SK-N-SH (cell line): ENCODE results near the gene CARD19. TPM values are rescaled to one million over a fixed set of nuclear protein-coding genes. Genes with fewer than 3 reads are reported as not detected.

Source experiments
- CTCF ChIA-PET: fragments of 300-600, 350-600 bp; formaldehyde crosslinking; extraction: SDS; loops from one replicate; lab custom pipeline; 2021; lab: Yijun Ruan, JAX
- POLR2A ChIA-PET: fragments of 350-600 bp; sonication (Branson Sonifier 250); formaldehyde crosslinking; extraction: SDS; loops from one replicate; lab custom pipeline; 2020; ENCODE audit warnings: antibody characterized with exemption, inconsistent platforms; lab: Yijun Ruan, JAX
- DNase-seq: peaks from one replicate; pipeline ENCODE4 v3.0.0; 2012
- H2AFZ ChIP-seq: fragments of 200-600 bp; sonication (generic); 2 replicates; pipeline ENCODE4 v1.8.1; 2016; ENCODE audit warnings: antibody characterized with exemption, mild to moderate bottlenecking, low read depth
- H3F3A ChIP-seq: fragments of 200-600 bp; sonication (generic); replicated peaks from 2 replicates; pipeline ENCODE3; 2016; ENCODE audit warnings: antibody characterized with exemption, mild to moderate bottlenecking; ENCODE audit not compliant: insufficient read depth
- H3K27ac ChIP-seq, 2 experiments: fragments of 200-500 bp in 1 of 2; fragments of 200-600 bp in 1 of 2; sonication (Bioruptor generic) in 1 of 2; sonication (generic), shearing (Covaris generic) in 1 of 2; 2 replicates each; pipeline versions ENCODE4 v1.5.1 to v1.6.1; 2014 to 2016; ENCODE audit warnings: low read depth in 2 of 2, inconsistent platforms in 1 of 2, low read length in 1 of 2, mild to moderate bottlenecking in 1 of 2, mixed read lengths in 1 of 2
- H3K27me3 ChIP-seq: fragments of 200-600 bp; sonication (generic), shearing (Covaris generic); 2 replicates; pipeline ENCODE4 v1.6.1; 2016; ENCODE audit warnings: mixed run types; ENCODE audit not compliant: insufficient read depth
- H3K36me3 ChIP-seq, 2 experiments: fragments of 200-500 bp in 1 of 2; fragments of 200-600 bp in 1 of 2; sonication (Bioruptor generic) in 1 of 2; sonication (generic) in 1 of 2; replicated peaks in 1 of 2; 2 replicates each; pipeline versions ENCODE3 to v1.5.1; 2014 to 2016; ENCODE audit warnings: low read length in 1 of 2, mild to moderate bottlenecking in 1 of 2; ENCODE audit not compliant: insufficient read depth in 2 of 2, control insufficient read depth in 1 of 2
- H3K4me1 ChIP-seq, 2 experiments: fragments of 200-500 bp in 1 of 2; fragments of 200-600 bp in 1 of 2; sonication (Bioruptor generic) in 1 of 2; sonication (generic), shearing (Covaris generic) in 1 of 2; 2 replicates each; pipeline versions ENCODE4 v1.5.1 to v1.6.1; 2014 to 2016; ENCODE audit warnings: low read depth in 1 of 2, low read length in 1 of 2, mixed run types in 1 of 2; ENCODE audit not compliant: insufficient read depth in 2 of 2, control insufficient read depth in 1 of 2
- H3K4me2 ChIP-seq: fragments of 200-600 bp; sonication (generic), shearing (Covaris generic); 2 replicates; pipeline ENCODE4 v1.6.1; 2017; ENCODE audit warnings: mixed run types
- H3K4me3 ChIP-seq, 2 experiments: fragments of 200-500 bp in 1 of 2; fragments of 200-600 bp in 1 of 2; sonication (Bioruptor generic) in 1 of 2; sonication (generic), shearing (Covaris generic) in 1 of 2; 2 replicates each; pipeline versions ENCODE4 v1.5.1 to v1.8.1; 2014 to 2016; ENCODE audit warnings: low read depth in 2 of 2, inconsistent platforms in 1 of 2, low read length in 1 of 2, mild to moderate bottlenecking in 1 of 2, mixed read lengths in 1 of 2, moderate library complexity in 1 of 2
- H3K79me2 ChIP-seq: fragments of 200-600 bp; sonication (generic); 2 replicates; pipeline ENCODE4 v1.8.1; 2017; ENCODE audit warnings: mild to moderate bottlenecking; ENCODE audit not compliant: insufficient read depth
- H3K9ac ChIP-seq: fragments of 200-600 bp; sonication (generic); 2 replicates; pipeline ENCODE4 v1.6.1; 2017; ENCODE audit warnings: mixed run types
- H3K9me2 ChIP-seq: fragments of 200-600 bp; sonication (generic); 2 replicates; pipeline ENCODE4 v1.6.1; 2017; ENCODE audit warnings: mixed run types
- H3K9me3 ChIP-seq: fragments of 200-600 bp; sonication (generic); 2 replicates; pipeline ENCODE4 v1.6.1; 2017; ENCODE audit warnings: mixed run types, mild to moderate bottlenecking, moderate library complexity
- H4K20me1 ChIP-seq: fragments of 200-600 bp; sonication (generic); 2 replicates; pipeline ENCODE4 v1.6.1; 2017; ENCODE audit warnings: mild to moderate bottlenecking, mixed run types; ENCODE audit not compliant: insufficient read depth
- ELF1 ChIP-seq: IDR thresholded peaks from 2 replicates; pipeline ENCODE4 v1.4.0; 2012
- FOSL2 ChIP-seq: IDR thresholded peaks from 2 replicates; pipeline ENCODE4 v1.4.0; 2012; ENCODE audit warnings: low read depth, mild to moderate bottlenecking, moderate library complexity, borderline replicate concordance
- FOXJ3 ChIP-seq: sonication (generic); formaldehyde crosslinking; IDR thresholded peaks from 2 replicates; pipeline ENCODE4 v1.5.1; 2020; ENCODE audit warnings: mild to moderate bottlenecking, missing genetic modification reagents
- FOXM1 ChIP-seq: IDR thresholded peaks from 2 replicates; pipeline ENCODE4 v1.4.0; 2012; ENCODE audit warnings: low read depth, mild to moderate bottlenecking
- GABPA ChIP-seq: IDR thresholded peaks from 2 replicates; pipeline ENCODE4 v1.4.0; 2012; ENCODE audit warnings: low read depth, mild to moderate bottlenecking
- MAX ChIP-seq: IDR thresholded peaks from 2 replicates; pipeline ENCODE4 v1.4.0; 2012; ENCODE audit warnings: low read depth
- MEF2A ChIP-seq: IDR thresholded peaks from 2 replicates; pipeline ENCODE4 v1.4.0; 2012; ENCODE audit warnings: low read depth, borderline replicate concordance
- NFIC ChIP-seq: IDR thresholded peaks from 2 replicates; pipeline ENCODE4 v1.4.0; 2012; ENCODE audit warnings: borderline replicate concordance
- RCOR1 ChIP-seq: fragments of 150-350 bp; IDR thresholded peaks from 2 replicates; pipeline ENCODE4 v1.6.1; 2017; ENCODE audit warnings: antibody characterized with exemption, low read length
- REST ChIP-seq: IDR thresholded peaks from 2 replicates; pipeline ENCODE4 v1.6.1; 2012; ENCODE audit warnings: mild to moderate bottlenecking, low read depth, low read length, moderate library complexity
- RFX5 ChIP-seq: IDR thresholded peaks from 2 replicates; pipeline ENCODE4 v1.6.1; 2012; ENCODE audit warnings: mild to moderate bottlenecking, improper control_type of control experiment, low read length
- SIN3A ChIP-seq: IDR thresholded peaks from 2 replicates; pipeline ENCODE4 v1.6.1; 2012; ENCODE audit warnings: low read depth, mild to moderate bottlenecking, low read length, moderate library complexity, borderline replicate concordance
- TAF1 ChIP-seq: IDR thresholded peaks from 2 replicates; pipeline ENCODE4 v1.6.1; 2012; ENCODE audit warnings: low read depth, mild to moderate bottlenecking, low read length, moderate library complexity, borderline replicate concordance
- TEAD4 ChIP-seq: IDR thresholded peaks from 2 replicates; pipeline ENCODE4 v1.4.0; 2012; ENCODE audit warnings: mild to moderate bottlenecking, borderline replicate concordance; ENCODE audit not compliant: insufficient read depth
- YY1 ChIP-seq: IDR thresholded peaks from 2 replicates; pipeline ENCODE4 v1.4.0; 2012; ENCODE audit warnings: low read depth, mild to moderate bottlenecking
- WGBS: methylation state at CpG from one replicate; pipeline ENCODE4 v1.1.6; 2017; ENCODE audit warnings: low lambda C conversion rate; 5-methylcytosine and 5-hydroxymethylcytosine counted together
- polyA plus RNA-seq, 3 experiments: library from polyadenylated mRNA; depleted of rRNA; stranded (reverse); fragments of >200 nt; gene quantifications; 2 replicates each; pipeline ENCODE4 v1.2.3, GENCODE V29; 2012
- TF ChIP-seq, protein P1 (sequence below): IDR thresholded peaks from 2 replicates; pipeline ENCODE4 v1.4.0; 2012; ENCODE audit warnings: low read depth, borderline replicate concordance
- TF ChIP-seq, protein P2 (sequence below): IDR thresholded peaks from 2 replicates; pipeline ENCODE4 v1.4.0; 2012; ENCODE audit warnings: low read depth, borderline replicate concordance

CARD19 gene
- polyA plus RNA-seq, 1 of the 3 experiments (the other 2 are of a cell fraction) = 165 TPM

DNA sequence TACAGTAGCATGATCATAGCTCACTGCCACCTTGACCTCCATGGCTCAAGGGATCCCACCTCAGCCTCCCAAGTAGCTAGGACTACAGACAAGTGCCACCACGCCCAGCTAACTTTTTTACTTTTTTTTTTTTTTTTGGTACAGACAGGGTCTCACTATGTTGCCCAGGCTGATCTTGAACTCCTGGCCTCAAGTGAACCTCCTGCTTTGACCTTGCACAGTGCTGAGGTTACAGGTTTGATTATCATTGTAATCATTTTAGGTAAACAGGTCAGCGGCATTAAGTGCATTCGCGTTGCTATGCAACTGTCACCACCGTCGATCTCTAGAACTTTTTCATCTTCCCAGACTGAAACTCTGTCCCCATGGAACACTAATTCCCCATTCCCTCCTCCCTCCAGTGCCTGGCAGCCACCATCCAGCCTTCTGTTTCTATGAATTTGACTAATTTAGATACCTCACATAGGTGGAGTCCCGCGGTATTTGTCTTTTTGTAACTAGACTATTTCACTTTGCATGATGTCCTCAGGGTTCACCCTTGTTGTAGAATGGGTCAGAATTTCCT is 5.8 kb upstream of the CARD19 start:
- ChIA-PET CTCF (interaction anchor here (1.7 kb wide), 1 partner anchor 8 kb away, joined by 4 read pairs; no protein-coding TSS in a partner anchor), POLR2A (no interaction called here)
- peaks cover 0 to 11% of the 10 kb centered on the region in 2 experiments; a peak in 1 of 4 replicates for H3K4me1 ChIP-seq
- H4K20me1 ChIP-seq = no peaks in the 10 kb centered on the region
- no peaks in the 10 kb centered on the region for H3K79me2 ChIP-seq
- no peak overlapping the region for H3K27ac ChIP-seq
- no peak overlapping the region for H3K9ac ChIP-seq
- no peaks in the 10 kb centered on the region for H3K9me2 ChIP-seq
- no peak for DNase-seq
- H3F3A ChIP-seq = peaks cover 12% of the 10 kb centered on the region
- no peak overlapping the region for H3K4me3 ChIP-seq
- H3K36me3 ChIP-seq = no peaks in the 10 kb centered on the region
- H2AFZ ChIP-seq = no peak overlapping the region
- WGBS = 88% methylated on average over 8 of the region's 8 CpGs
- no peaks in the 10 kb centered on the region for H3K27me3 ChIP-seq
- no peak for TF ChIP-seq MAX
- TF ChIP-seq ELF1 = no peak
- TF ChIP-seq RCOR1 = no peak
- TF ChIP-seq, protein P1, sequence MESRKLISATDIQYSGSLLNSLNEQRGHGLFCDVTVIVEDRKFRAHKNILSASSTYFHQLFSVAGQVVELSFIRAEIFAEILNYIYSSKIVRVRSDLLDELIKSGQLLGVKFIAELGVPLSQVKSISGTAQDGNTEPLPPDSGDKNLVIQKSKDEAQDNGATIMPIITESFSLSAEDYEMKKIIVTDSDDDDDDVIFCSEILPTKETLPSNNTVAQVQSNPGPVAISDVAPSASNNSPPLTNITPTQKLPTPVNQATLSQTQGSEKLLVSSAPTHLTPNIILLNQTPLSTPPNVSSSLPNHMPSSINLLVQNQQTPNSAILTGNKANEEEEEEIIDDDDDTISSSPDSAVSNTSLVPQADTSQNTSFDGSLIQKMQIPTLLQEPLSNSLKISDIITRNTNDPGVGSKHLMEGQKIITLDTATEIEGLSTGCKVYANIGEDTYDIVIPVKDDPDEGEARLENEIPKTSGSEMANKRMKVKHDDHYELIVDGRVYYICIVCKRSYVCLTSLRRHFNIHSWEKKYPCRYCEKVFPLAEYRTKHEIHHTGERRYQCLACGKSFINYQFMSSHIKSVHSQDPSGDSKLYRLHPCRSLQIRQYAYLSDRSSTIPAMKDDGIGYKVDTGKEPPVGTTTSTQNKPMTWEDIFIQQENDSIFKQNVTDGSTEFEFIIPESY = no peak
- H3K4me2 ChIP-seq = no peak overlapping the region
- no peaks in the 10 kb centered on the region for H3K9me3 ChIP-seq

DNA sequence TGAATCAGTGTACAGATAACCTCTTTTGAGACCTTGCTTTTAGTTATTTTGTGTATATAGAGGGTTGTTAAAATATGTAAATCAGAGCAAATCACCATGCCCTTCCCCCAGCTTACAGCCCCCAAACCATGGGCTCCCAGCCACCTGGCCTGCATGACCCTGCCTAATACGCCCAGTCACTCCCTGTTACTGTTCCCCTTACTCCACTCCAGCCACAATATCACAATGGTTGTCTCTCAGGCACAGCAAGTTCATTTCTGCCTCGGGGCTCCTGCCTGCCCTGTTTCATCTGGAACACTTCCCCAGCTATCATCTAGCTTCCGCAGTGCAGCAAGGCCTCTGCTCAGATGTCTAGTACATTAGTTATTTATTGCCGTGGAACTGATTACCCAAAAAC is 5.0 kb upstream of the CARD19 start:
- peak; percentile 12 for DNase-seq
- H3K9me3 ChIP-seq = no peaks in the 10 kb centered on the region
- WGBS = 69% methylated on average over 4 of the region's 4 CpGs

More for the DNA sequence above, 5.0 kb upstream of the CARD19 start:
- TF ChIP-seq MAX (no peak), RFX5 (no peak), SIN3A (no peak), REST (no peak), FOSL2 (no peak), FOXM1 (no peak), TEAD4 (no peak), FOXJ3 (CRISPR knock-in tag) (no peak), TAF1 (no peak), RCOR1 (no peak), NFIC (no peak), MEF2A (no peak), GABPA (no peak), YY1 (no peak)
- TF ChIP-seq, protein P2, sequence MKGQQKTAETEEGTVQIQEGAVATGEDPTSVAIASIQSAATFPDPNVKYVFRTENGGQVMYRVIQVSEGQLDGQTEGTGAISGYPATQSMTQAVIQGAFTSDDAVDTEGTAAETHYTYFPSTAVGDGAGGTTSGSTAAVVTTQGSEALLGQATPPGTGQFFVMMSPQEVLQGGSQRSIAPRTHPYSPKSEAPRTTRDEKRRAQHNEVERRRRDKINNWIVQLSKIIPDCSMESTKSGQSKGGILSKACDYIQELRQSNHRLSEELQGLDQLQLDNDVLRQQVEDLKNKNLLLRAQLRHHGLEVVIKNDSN = no peak
- ChIA-PET POLR2A (no interaction called here), CTCF (interaction anchor here (1.7 kb wide), 1 partner anchor 9 kb away, joined by 4 read pairs; no protein-coding TSS in a partner anchor)
- H3F3A ChIP-seq = peaks cover 12% of the 10 kb centered on the region
- peaks cover 0 to 11% of the 10 kb centered on the region in 2 experiments; a peak in 1 of 4 replicates for H3K4me1 ChIP-seq
- H3K4me3 ChIP-seq = no peak overlapping the region
- H3K79me2 ChIP-seq = no peaks in the 10 kb centered on the region
- no peak overlapping the region for H2AFZ ChIP-seq
- no peaks in the 10 kb centered on the region for H3K27me3 ChIP-seq
- H3K27ac ChIP-seq = no peak overlapping the region
- no peaks in the 10 kb centered on the region for H3K9me2 ChIP-seq
- H3K36me3 ChIP-seq = no peaks in the 10 kb centered on the region
- H3K4me2 ChIP-seq = no peak overlapping the region
- H4K20me1 ChIP-seq = no peaks in the 10 kb centered on the region
- H3K9ac ChIP-seq = no peak overlapping the region
